Activated CD4-positive, alpha-beta memory T cell treated with anti-CD3 and anti-CD28 coated beads, Interleukin-2, amount 10 ng/mL, durations not matched to agents 7 days and 5 days (primary cell): ENCODE results near the gene PRICKLE2. TPM values are rescaled to one million over a fixed set of nuclear protein-coding genes. Genes with fewer than 3 reads are reported as not detected.

Experiments
- CTCF ChIA-PET: fragments of 350-600 bp; sonication (Branson Sonifier 250); formaldehyde crosslinking; loops from one replicate; lab custom pipeline; 2021; ENCODE audit warnings: antibody characterized with exemption, inconsistent platforms; lab: Charles Lee
- POLR2A ChIA-PET: fragments of 350-600 bp; sonication (Branson Sonifier 250); formaldehyde crosslinking; loops from one replicate; lab custom pipeline; 2021; ENCODE audit warnings: antibody characterized with exemption; lab: Charles Lee
- DNase-seq: peaks from one replicate; pipeline ENCODE4 v3.0.0-alpha.2; 2020
- H3K27ac Mint-ChIP-seq: one replicate; pipeline ENCODE4 v1.8.0; 2021; ENCODE audit warnings: mild to moderate bottlenecking, mixed read lengths
- H3K27me3 Mint-ChIP-seq: one replicate; pipeline ENCODE4 v1.8.0; 2021; ENCODE audit warnings: mixed read lengths
- H3K36me3 Mint-ChIP-seq: one replicate; pipeline ENCODE4 v1.8.0; 2021; ENCODE audit warnings: low read depth, mixed read lengths
- H3K4me1 Mint-ChIP-seq: one replicate; pipeline ENCODE4 v1.8.0; 2021; ENCODE audit warnings: mixed read lengths
- H3K4me3 Mint-ChIP-seq: one replicate; pipeline ENCODE4 v1.8.0; 2021; ENCODE audit warnings: mild to moderate bottlenecking, mixed read lengths
- H3K9me3 Mint-ChIP-seq: one replicate; pipeline ENCODE4 v1.8.0; 2021; ENCODE audit warnings: mixed read lengths
- total RNA-seq, 2 experiments: library from RNA; stranded (reverse); gene quantifications; one replicate each; pipeline ENCODE4 v1.2.3, GENCODE V29; 2021

PRICKLE2 gene, protein sequence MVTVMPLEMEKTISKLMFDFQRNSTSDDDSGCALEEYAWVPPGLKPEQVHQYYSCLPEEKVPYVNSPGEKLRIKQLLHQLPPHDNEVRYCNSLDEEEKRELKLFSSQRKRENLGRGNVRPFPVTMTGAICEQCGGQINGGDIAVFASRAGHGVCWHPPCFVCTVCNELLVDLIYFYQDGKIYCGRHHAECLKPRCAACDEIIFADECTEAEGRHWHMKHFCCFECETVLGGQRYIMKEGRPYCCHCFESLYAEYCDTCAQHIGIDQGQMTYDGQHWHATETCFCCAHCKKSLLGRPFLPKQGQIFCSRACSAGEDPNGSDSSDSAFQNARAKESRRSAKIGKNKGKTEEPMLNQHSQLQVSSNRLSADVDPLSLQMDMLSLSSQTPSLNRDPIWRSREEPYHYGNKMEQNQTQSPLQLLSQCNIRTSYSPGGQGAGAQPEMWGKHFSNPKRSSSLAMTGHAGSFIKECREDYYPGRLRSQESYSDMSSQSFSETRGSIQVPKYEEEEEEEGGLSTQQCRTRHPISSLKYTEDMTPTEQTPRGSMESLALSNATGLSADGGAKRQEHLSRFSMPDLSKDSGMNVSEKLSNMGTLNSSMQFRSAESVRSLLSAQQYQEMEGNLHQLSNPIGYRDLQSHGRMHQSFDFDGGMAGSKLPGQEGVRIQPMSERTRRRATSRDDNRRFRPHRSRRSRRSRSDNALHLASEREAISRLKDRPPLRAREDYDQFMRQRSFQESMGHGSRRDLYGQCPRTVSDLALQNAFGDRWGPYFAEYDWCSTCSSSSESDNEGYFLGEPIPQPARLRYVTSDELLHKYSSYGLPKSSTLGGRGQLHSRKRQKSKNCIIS
- not detected for total RNA-seq

DNA sequence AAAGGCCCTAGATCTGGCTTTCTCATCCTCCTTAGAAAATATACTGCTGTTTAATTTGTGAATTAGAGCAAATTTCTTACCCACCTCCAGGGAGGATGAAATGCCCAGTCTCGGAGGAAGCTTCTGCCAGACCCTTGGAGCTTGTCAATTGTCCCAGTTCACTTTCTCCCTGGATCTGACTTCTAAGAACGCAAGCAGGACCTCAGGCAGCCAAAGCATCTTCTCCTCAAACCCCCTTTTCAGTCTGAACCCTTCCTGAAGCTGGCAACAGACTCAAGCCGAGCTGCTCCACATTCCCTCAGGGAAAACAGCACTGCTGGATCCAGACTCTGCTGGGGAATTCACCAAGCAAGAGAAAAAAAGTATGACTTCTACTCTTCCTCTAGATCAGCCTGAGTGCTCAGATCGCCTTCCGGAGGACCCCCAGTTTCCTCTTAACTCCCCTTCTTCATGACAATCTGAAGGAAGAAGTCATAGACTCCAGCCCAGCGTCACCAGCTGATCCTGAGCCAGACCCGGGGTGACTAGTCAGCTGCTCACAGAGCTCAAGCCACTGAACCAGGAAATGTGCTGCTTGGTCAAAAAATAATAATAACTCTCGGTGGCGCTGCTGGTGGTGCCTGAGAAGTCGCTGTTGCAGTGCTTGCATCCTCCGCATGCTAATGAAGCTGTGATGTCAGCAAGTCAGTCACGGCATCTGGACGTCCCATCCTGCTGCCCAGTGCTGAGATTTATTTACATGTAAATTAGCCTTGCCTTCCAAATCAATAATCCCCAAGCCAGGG is at the start of gene PRICKLE2:
PRICKLE2 (minus strand) TSS at position 641 of the 785 bp plus-strand sequence. CDS start 26,539 bp downstream, outside the sequence.
- POLR2A ChIA-PET: no interaction called here
- DNase-seq: no peak
- H3K9me3 Mint-ChIP-seq: no peaks in the 10 kb centered on the region
- H3K4me3 Mint-ChIP-seq: no peak within 1 kb of the TSS
- no peak within 1 kb of the TSS for H3K27ac Mint-ChIP-seq
- peaks cover 2% of the 10 kb centered on the region for H3K27me3 Mint-ChIP-seq
- CTCF ChIA-PET: no interaction called here
- no peaks in the 10 kb centered on the region for H3K4me1 Mint-ChIP-seq
- no peaks in the 10 kb centered on the region for H3K36me3 Mint-ChIP-seq

DNA sequence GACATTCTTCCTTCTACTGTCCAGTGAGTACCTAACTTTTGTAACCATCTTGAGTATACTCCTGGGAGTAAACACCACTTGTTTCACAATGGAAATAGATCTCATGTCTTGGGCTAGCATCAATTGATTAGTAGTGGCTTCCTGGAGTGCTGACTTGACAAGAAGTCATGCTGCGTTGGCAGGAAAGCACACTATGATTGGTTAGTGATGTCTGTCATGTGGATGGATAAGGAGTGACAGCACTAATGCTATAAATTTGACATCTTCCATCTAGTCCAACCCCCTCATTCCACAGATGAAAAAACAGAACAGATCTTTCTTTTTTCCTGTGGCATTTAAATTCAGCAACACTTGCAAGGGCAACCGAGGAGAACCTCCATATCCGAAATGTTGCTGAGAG is 47.6 kb upstream of the PRICKLE2 start:
- H3K9me3 Mint-ChIP-seq: no peaks in the 10 kb centered on the region
- peaks cover 5% of the 10 kb centered on the region for H3K27me3 Mint-ChIP-seq
- CTCF ChIA-PET: no interaction called here
- H3K4me1 Mint-ChIP-seq: no peaks in the 10 kb centered on the region
- no peak for DNase-seq
- H3K4me3 Mint-ChIP-seq: no peak overlapping the region
- H3K36me3 Mint-ChIP-seq: no peaks in the 10 kb centered on the region
- POLR2A ChIA-PET: no interaction called here
- H3K27ac Mint-ChIP-seq: no peak overlapping the region

DNA sequence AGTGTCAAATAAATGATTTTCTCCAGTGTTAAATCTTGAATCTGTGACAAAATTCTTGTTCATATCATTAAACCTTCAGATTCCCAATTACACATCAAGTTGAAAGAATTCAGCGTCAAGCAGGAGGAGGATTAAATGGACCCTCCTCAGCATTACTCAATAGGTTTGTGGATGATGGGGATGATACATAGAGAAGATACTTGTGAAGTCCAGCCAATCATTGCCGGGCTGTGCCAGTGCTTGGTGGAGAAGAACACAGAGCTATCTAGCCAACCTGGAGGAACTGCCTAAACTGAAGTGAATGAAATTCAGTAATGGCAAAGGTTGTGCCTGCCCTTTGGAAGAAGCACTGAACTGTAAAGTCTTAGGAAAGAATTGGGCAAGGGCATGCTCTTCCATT is 47.0 kb upstream of the PRICKLE2 start:
- no peak for DNase-seq
- ChIA-PET CTCF (no interaction called here), POLR2A (no interaction called here)
- no peaks in the 10 kb centered on the region for H3K9me3 Mint-ChIP-seq
- no peaks in the 10 kb centered on the region for H3K36me3 Mint-ChIP-seq
- H3K4me3 Mint-ChIP-seq: no peak overlapping the region
- no peaks in the 10 kb centered on the region for H3K4me1 Mint-ChIP-seq
- H3K27me3 Mint-ChIP-seq: peaks cover 5% of the 10 kb centered on the region
- no peak overlapping the region for H3K27ac Mint-ChIP-seq

DNA sequence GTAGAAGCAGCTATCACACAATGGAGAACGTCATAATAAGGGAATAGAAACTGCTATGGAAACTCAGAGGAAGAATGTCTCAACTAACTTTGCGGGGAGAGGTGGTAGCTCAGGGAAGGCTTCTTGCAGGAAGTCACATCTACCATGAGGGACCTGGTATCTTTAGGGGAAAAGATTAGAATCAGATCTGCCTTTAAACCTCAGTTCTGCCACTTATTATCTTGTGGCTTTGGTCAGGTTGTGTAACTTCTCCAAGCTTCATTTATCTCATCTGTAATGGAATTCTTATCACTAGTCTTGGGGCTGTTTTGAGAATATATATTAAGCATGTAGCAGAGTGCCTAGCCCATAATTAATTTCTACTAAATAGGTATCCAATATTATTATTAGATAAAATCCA is 46.4 kb upstream of the PRICKLE2 start:
- Mint-ChIP-seq H3K27ac (no peak overlapping the region), H3K4me1 (no peaks in the 10 kb centered on the region), H3K36me3 (no peaks in the 10 kb centered on the region), H3K9me3 (no peaks in the 10 kb centered on the region), H3K27me3 (peaks cover 9% of the 10 kb centered on the region), H3K4me3 (no peak overlapping the region)
- ChIA-PET CTCF (interaction anchor here (1.1 kb wide), 1 partner anchor 10 kb away, joined by 3 read pairs; no protein-coding TSS in a partner anchor), POLR2A (no interaction called here)
- DNase-seq: no peak

DNA sequence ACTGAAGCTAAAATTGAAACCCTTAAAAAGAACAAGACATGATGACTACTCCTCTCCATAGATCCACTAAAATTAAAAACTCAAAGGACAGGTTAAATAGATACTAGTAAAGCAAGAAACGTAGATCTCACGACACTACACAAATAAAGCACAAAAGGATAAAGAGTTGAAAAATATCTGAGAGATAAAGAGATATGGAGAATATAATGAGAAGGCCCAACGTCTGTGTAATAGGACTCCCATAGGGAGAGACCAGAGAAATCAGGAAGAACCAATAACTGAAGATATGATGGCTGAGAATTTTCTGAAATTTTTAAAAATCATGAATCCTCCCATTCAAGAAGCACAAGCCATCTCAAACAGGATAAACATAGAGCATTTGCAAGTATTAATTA is 45.6 kb upstream of the PRICKLE2 start:
- peaks cover 15% of the 10 kb centered on the region for H3K27me3 Mint-ChIP-seq
- ChIA-PET POLR2A (no interaction called here), CTCF (interaction anchor here (1.1 kb wide), 1 partner anchor 11 kb away, joined by 3 read pairs; no protein-coding TSS in a partner anchor)
- H3K9me3 Mint-ChIP-seq: no peaks in the 10 kb centered on the region
- no peak for DNase-seq
- no peaks in the 10 kb centered on the region for H3K4me1 Mint-ChIP-seq
- H3K4me3 Mint-ChIP-seq: no peak overlapping the region
- no peaks in the 10 kb centered on the region for H3K36me3 Mint-ChIP-seq
- H3K27ac Mint-ChIP-seq: no peak overlapping the region

DNA sequence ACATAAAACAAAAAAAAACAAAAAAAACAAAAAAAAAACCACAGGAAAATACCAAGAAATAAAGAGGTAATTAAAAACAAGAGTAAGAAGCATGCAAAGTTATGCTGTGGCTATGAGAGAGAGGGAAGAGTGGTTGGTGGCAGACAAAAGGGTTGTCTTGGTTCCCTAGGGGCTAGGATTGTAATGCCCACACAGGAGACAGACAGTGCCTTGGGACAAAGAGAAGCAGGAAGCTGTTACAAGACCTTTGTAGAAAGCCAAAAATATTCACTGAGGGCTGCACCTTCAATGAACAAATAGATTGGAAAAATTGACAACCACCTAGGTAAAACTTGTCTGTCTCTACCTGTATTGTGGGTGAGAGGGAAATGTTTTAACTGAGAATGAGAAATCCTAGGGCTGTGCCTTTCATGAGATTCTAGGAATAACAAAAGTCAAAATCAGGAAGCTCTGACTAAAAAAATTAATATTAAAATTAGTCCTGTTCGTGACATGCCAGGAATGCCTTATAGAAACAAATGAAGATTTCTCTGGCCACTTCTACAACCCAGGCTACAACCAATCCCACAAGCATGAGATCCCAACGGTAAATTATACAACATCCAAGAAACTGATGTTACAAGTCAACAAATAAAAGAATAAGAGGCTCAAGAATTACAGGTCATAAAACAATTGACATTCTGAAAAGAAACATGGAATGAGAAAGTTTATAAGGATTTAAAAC is 45.0 kb upstream of the PRICKLE2 start:
- Mint-ChIP-seq H3K4me1 (no peaks in the 10 kb centered on the region), H3K27ac (no peak overlapping the region), H3K4me3 (no peak overlapping the region), H3K36me3 (no peaks in the 10 kb centered on the region), H3K9me3 (no peaks in the 10 kb centered on the region), H3K27me3 (peaks cover 17% of the 10 kb centered on the region)
- CTCF ChIA-PET: interaction anchor here (0.5 to 1.1 kb wide), 2 partner anchors 11 to 12 kb away, joined by 3 to 4 read pairs; no protein-coding TSS in a partner anchor
- DNase-seq: no peak
- POLR2A ChIA-PET: no interaction called here

DNA sequence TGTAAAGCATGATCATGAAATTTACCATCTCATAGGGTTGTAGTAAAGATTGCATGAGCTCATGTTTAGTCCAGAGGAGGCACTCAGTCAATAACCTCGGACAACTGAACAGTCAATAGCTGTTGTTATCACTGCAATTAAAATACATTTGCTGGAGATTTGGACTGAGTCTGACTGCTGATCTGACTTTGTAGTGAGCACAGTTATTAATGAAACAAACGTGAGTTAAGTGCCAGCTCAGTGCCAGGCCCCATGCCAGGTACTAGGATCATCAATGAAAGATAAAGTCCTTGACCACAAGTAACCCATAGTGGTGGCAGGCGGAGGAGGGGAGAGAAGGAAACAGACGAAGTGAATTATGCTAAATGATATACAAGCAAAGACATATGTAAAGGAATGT is 43.7 kb upstream of the PRICKLE2 start:
- H3K27ac Mint-ChIP-seq: no peak overlapping the region
- H3K9me3 Mint-ChIP-seq: no peaks in the 10 kb centered on the region
- no peak for DNase-seq
- ChIA-PET CTCF (no interaction called here), POLR2A (no interaction called here)
- peaks cover 19% of the 10 kb centered on the region for H3K27me3 Mint-ChIP-seq
- H3K4me3 Mint-ChIP-seq: no peak overlapping the region
- H3K36me3 Mint-ChIP-seq: no peaks in the 10 kb centered on the region
- H3K4me1 Mint-ChIP-seq: no peaks in the 10 kb centered on the region

DNA sequence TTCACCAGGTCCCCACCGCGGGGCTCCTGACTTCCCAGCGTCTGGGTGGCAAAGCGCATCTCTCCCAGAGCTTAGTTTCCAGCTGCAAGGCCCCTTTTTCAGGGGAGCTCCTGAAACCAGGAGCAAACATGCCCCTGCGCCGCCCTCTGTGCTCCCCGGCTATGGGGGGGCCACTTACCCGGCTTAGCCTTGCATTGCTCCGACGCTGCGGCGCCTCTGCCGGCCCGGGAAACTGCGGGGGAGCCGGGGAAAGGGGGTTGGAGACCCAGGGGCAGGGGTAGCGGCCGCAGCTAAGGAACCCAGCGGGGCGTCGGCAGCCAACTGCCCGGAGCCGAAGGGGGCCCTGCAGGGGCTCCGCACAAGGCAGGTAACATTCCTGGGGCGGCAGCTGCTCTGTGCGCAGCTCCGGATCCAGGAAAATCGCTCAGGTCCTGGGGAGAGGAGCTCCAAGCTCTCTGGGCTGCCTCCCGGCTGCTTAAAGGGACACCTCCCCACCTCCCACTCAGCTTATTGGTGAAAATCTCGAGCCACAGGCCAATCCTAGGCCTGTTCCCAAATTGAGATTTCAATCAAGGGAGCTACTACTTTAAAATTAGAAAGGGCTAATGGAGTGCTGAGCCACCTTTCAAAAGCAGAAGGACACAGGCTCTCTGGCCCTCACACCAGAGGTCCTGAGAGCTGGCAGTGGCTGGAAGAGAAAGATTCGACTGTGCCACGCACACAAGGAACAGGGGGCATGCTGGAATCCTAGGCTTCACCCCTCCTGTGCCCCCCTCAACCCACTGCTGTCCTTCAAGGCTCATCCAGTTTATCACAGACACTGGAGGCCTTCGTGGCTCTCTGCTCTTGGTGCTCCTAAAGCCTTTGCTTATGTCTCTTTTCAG is 42.7 kb upstream of the PRICKLE2 start:
- POLR2A ChIA-PET: no interaction called here
- CTCF ChIA-PET: no interaction called here

DNA sequence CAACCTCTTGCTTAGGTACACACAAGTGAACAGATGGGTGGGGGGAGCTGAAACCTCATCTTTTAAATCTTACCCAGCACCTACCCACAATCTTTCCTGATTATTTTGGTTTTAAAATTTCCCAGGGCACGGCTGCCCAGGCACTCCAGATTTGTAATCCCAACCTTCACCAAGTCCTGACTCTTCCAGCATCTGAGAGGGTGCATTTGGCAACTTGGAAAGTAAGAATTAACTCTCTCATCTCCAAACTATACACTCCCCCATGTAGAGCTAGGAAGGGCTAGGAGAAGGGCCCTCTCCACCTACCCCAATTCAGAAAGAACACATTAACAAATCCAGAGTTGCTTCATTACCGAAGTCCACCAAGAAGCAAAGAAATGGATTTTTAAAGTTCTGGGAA is 41.7 kb upstream of the PRICKLE2 start:
- DNase-seq: no peak
- H3K4me1 Mint-ChIP-seq: no peaks in the 10 kb centered on the region
- ChIA-PET CTCF (no interaction called here), POLR2A (no interaction called here)
- no peaks in the 10 kb centered on the region for H3K36me3 Mint-ChIP-seq
- no peak overlapping the region for H3K4me3 Mint-ChIP-seq
- no peak overlapping the region for H3K27ac Mint-ChIP-seq
- H3K27me3 Mint-ChIP-seq: peaks cover 19% of the 10 kb centered on the region
- H3K9me3 Mint-ChIP-seq: no peaks in the 10 kb centered on the region

More for the DNA sequence above, 42.7 kb upstream of the PRICKLE2 start:
- Mint-ChIP-seq H3K4me1 (no peaks in the 10 kb centered on the region), H3K27me3 (peaks cover 19% of the 10 kb centered on the region), H3K9me3 (no peaks in the 10 kb centered on the region), H3K36me3 (no peaks in the 10 kb centered on the region), H3K4me3 (no peak overlapping the region), H3K27ac (no peak overlapping the region)
- no peak for DNase-seq

DNA sequence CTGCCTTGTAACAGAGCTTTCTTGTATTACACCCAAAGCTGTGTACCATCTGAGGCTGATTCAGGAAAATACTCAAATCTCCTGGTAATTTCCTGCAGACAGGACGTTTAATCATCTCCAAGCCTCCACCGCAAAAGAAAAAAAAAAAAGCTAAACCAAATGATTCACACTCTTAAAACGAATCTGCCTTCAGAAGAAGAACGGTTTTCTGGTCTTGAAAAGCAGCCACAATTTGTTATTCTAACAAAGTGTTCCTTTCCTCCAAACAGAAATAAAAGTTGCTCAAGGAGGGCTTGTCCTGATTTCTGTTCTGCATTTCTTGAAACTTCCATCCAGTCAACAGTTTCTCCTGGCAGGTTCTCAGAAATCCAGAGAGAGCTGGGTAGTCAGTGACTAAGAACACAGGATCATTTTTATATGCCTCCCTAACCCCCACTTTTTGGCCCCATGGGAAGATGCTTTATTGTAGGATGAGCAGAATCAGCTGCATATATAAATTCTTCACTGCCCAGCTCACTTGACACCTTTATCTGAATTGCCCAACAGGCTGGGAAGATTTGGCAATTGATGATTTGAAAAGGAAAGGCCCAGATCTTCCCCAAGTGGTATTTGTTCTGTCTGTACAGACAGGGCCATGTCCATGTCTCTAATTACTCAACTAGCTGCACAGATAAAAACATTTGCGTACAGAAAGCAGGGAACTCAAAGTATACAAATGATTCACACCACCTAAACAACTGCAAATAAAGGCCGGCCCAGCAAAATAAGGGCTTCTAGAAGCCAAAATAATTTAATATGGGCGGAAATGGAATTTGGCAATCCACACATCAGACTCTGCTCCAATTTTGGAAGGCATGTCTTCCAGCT is 41.0 kb upstream of the PRICKLE2 start:
- Mint-ChIP-seq H3K36me3 (no peaks in the 10 kb centered on the region), H3K27me3 (peaks cover 19% of the 10 kb centered on the region), H3K4me1 (no peaks in the 10 kb centered on the region), H3K4me3 (no peak overlapping the region), H3K9me3 (no peaks in the 10 kb centered on the region), H3K27ac (no peak overlapping the region)
- ChIA-PET POLR2A (no interaction called here), CTCF (no interaction called here)
- no peak for DNase-seq

DNA sequence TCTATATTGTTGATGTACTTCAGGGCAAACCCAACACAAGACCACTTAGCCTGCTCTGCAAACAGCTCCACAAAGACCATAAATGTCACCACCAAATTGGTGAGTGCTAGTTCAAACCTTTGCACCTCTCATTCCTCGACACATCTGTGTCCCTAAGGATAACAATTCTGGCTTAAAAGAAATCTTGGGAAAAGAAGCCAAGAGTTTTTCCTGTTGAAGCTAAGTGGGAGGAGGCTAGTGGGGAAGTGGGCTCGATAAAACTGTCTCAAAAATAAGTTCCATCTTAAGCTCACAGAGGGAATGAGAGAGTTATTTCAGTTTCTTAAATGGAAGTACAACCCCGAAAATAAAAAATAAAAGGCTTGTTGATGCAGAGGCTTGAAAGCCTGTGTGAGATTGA is 40.4 kb upstream of the PRICKLE2 start:
- Mint-ChIP-seq H3K9me3 (no peaks in the 10 kb centered on the region), H3K27ac (no peak overlapping the region), H3K36me3 (no peaks in the 10 kb centered on the region), H3K4me3 (no peak overlapping the region), H3K4me1 (no peaks in the 10 kb centered on the region), H3K27me3 (peaks cover 19% of the 10 kb centered on the region)
- no peak for DNase-seq
- POLR2A ChIA-PET: no interaction called here
- CTCF ChIA-PET: no interaction called here
